ENCODE measurements around the gene TTC33. TPM values are rescaled to one million over a fixed set of nuclear protein-coding genes. Genes with fewer than 3 reads are reported as not detected.

TTC33 gene
- total RNA-seq, 1 donor from 2014 or later: 16.5 TPM

- intact Hi-C loops (cut with micrococcal nuclease): loop anchor here (10.0 kb wide), 1 partner anchor 785 kb away; no protein-coding TSS in a partner anchor
Observed at GRCh38 chr5:40499518-40500273, 256.1 kb downstream of the TTC33 start.

- intact Hi-C loops (cut with micrococcal nuclease): no loop called here
Observed at GRCh38 chr5:40499007-40499406, 256.8 kb downstream of the TTC33 start.

GRCh38 chr5:40497573-40497972, 258.2 kb downstream of the TTC33 start:
- intact Hi-C loops (cut with micrococcal nuclease): no loop called here

- intact Hi-C loops (cut with micrococcal nuclease): no loop called here
Observed at GRCh38 chr5:40495237-40495635, 260.5 kb downstream of the TTC33 start.

GRCh38 chr5:40494631-40495236, 261.0 kb downstream of the TTC33 start:
- intact Hi-C loops (cut with micrococcal nuclease): no loop called here

- intact Hi-C loops (cut with micrococcal nuclease): no loop called here
Observed at GRCh38 chr5:40492056-40492455, 263.7 kb downstream of the TTC33 start.

- intact Hi-C loops (cut with micrococcal nuclease): loop anchor here (2.0 kb wide), 2 partner anchors 23 to 87 kb away; no protein-coding TSS in a partner anchor
Observed at GRCh38 chr5:40491644-40492043, 264.1 kb downstream of the TTC33 start.

- intact Hi-C loops (cut with micrococcal nuclease): loop anchor here (1.0 to 2.0 kb wide), 5 partner anchors 24 to 213 kb away; no protein-coding TSS in a partner anchor
Observed at GRCh38 chr5:40490464-40491111, 265.2 kb downstream of the TTC33 start.

GRCh38 chr5:40489421-40489820, 266.3 kb downstream of the TTC33 start:
- intact Hi-C loops (cut with micrococcal nuclease): loop anchor here (5.0 kb wide), 1 partner anchor 542 kb away; no protein-coding TSS in a partner anchor

GRCh38 chr5:40486437-40487275, 269.1 kb downstream of the TTC33 start:
- intact Hi-C loops (cut with micrococcal nuclease): loop anchor here (1.0 to 5.0 kb wide), 10 partner anchors 44 to 539 kb away; partner anchors contain the start of genes PTGER4 and RPL37

GRCh38 chr5:40485021-40485998, 270.5 kb downstream of the TTC33 start:
- intact Hi-C loops (cut with micrococcal nuclease): loop anchor here (5.0 kb wide), 1 partner anchor 538 kb away; no protein-coding TSS in a partner anchor

- intact Hi-C loops (cut with micrococcal nuclease): no loop called here
Observed at GRCh38 chr5:40484495-40484894, 271.3 kb downstream of the TTC33 start.

GRCh38 chr5:40483316-40483715, 272.4 kb downstream of the TTC33 start:
- intact Hi-C loops (cut with micrococcal nuclease): no loop called here

GRCh38 chr5:40481241-40481640, 274.5 kb downstream of the TTC33 start:
- intact Hi-C loops (cut with micrococcal nuclease): no loop called here

- intact Hi-C loops (cut with micrococcal nuclease): no loop called here
Observed at GRCh38 chr5:40480392-40480791, 275.4 kb downstream of the TTC33 start.

GRCh38 chr5:40479939-40480338, 275.8 kb downstream of the TTC33 start:
- intact Hi-C loops (cut with micrococcal nuclease): no loop called here

- intact Hi-C loops (cut with micrococcal nuclease): no loop called here
Observed at GRCh38 chr5:40478766-40479165, 277.0 kb downstream of the TTC33 start.

GRCh38 chr5:40477856-40478546, 277.8 kb downstream of the TTC33 start:
- intact Hi-C loops (cut with micrococcal nuclease): no loop called here

- intact Hi-C loops (cut with micrococcal nuclease): no loop called here
Observed at GRCh38 chr5:40475561-40475960, 280.2 kb downstream of the TTC33 start.

All from T-helper 1 cell treated with Interleukin-12 subunit alpha and Interleukin-12 subunit beta and Interleukin-4 antibody, amounts not matched to agents 30 ng/mL and 1 ng/mL, for 36 hours (primary cell).